ENCODE results near the gene GFRA4.
"Not testable (repeated sequence)": the region's sequence is repeated elsewhere in the genome, so short reads cannot be mapped to it uniquely, and the experiment has no call there.

Gene GFRA4

DNA sequence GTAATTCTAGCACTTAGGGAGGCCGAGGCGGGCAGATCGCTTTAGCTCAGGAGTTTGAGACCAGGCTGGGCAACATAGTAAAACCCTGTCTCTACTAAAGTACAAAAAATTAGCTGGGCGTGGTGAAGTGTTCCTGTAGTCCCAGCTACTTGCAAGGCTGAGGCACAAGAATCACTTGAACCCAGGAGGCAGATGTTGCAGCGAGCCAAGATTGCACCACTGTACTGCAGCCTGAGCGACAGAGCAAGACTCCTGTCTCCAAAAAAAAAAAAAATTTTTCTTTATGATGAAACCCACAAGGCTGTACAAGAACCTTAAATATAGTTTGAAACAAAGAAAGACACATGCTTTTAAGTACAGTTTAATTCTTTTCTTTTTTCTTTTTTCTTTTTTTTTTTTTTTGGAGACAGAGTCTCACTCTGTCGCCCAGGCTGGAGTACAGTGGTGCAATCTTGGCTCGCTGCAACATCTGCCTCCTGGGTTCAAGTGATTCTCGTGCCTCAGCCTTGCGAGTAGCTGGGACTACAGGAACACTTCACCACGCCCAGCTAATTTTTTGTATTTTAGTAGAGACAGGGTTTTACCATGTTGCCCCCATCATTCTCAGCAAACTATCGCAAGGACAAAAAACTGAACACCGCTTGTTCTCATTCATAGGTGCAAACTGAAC, 47.9 kb downstream of the GFRA4 start:
- not testable (repeated sequence) for DNase-seq (ENCODE audit: low read depth)

DNA sequence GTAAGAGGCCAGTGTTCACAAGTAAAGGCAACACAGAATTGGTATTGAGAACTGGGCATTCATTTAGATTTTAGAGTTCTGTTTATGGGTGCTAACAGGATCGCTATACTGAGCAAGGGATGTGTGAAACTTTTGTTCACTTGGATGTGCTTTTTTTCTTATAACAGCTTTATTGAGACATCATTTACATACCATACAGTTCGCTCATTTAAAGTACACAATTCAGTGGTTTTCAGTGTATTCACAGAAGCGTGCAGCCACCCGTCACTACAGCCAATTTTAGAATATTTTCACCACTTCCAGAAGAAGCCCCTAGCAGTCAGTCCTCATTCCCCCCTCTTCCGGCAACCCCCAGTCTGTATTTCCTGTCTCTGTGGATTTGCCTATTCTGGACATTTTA, 48.7 kb downstream of the GFRA4 start:
- no peak for DNase-seq (ENCODE audit: low read depth)

DNA sequence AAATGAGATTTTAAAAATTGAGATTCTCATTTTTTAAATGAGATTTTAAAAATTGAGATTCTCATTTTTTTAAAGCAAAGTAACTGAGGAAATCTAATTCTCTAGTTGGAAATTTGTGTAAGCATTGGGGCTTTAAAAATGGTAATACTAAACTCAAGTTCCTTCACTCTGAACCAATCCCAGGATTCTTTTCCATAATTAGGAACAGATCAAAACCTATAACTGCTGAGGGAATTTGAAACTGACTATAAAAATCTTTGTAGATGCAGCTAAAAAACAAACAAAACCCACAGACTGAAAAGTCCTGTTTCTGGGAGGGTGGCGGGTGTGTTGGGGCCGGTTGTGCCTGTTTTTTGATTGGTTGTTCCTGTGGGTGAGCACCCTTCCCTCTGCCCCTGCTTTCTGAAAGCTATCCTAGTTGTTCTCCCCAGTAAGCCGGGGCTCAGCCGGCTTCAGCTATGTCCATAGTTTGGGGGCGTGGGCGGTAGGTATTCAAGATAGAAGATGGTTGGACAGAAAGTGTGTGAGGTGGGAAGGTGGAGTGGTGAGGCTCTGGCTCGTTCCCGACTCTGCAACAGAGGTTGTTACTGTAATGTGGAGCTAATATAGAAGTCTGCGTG, 49.3 kb downstream of the GFRA4 start:
- no peak for DNase-seq (ENCODE audit: low read depth)

DNA sequence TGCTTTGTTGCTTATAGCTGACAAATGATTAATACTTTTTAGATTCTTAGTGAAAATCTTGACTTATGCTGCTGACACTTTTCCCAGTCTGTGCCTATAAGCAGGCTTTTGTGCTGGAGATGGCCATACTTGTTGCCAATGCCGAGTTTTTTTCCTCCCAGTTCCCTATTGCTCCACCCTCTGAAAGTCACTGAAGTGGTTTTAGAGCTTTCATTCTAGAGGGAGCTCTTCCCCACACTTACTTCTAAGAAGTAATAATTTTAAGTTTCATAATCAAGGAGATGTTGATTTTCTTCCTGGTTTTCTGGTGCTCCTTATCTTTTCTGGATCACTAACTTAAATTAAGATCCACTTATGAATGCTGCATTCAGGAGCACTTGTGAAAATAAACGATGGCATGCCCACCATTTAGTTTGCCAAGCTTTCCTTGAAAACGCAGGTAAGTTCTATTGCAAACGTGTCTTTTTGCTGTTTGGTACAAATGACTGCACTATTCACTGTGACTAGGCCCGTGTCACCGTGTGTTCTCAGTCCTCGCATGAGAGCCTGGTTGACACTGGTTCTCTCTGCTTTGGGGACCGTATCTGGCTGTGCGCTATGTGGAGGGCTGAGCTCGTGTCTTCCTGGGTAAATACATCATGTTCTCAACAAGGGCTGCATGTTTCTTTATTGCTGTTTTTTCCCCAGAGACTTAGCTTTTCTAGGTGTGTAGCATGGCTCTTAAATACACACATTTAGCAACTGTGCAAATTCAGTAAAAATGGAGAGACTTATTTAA, 50.2 kb downstream of the GFRA4 start:
- no peak for DNase-seq (ENCODE audit: low read depth)

DNA sequence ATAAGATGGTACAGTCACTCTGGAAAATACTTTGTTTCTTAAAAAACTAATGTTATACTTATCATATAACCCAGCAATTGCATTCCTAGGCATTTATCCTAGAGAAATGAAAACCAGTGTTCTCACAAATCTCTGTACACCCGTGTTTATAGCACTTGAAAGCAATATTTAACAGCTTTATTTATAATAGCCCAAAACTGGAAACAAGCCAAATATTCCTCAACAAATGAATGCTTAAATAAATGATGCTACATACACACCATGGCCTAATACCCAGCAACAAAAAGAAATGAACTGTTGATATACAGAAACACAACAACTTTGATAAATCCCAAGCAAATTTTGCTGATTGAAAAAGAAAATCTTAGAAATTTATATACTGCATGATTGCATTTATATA, 51.3 kb downstream of the GFRA4 start:
- no peak for DNase-seq (ENCODE audit: low read depth)

All from activated T-cell treated with anti-CD3 and anti-CD28 coated beads for 48 hours (primary cell).